HG03025 (cell line): ENCODE measurements around the gene HRH1.
"Not testable (repeated sequence)": the region's sequence is repeated elsewhere in the genome, so short reads cannot be mapped to it uniquely, and the experiment has no call there.

Experiments
- ATAC-seq: cut with Tn5 transposase; IDR thresholded peaks from one replicate; pipeline ENCODE4 v1.9.1; 2021; ENCODE audit warnings: mild to moderate bottlenecking, moderate library complexity; ENCODE audit not compliant: unreplicated experiment, low FRiP score

The HRH1 gene

DNA sequence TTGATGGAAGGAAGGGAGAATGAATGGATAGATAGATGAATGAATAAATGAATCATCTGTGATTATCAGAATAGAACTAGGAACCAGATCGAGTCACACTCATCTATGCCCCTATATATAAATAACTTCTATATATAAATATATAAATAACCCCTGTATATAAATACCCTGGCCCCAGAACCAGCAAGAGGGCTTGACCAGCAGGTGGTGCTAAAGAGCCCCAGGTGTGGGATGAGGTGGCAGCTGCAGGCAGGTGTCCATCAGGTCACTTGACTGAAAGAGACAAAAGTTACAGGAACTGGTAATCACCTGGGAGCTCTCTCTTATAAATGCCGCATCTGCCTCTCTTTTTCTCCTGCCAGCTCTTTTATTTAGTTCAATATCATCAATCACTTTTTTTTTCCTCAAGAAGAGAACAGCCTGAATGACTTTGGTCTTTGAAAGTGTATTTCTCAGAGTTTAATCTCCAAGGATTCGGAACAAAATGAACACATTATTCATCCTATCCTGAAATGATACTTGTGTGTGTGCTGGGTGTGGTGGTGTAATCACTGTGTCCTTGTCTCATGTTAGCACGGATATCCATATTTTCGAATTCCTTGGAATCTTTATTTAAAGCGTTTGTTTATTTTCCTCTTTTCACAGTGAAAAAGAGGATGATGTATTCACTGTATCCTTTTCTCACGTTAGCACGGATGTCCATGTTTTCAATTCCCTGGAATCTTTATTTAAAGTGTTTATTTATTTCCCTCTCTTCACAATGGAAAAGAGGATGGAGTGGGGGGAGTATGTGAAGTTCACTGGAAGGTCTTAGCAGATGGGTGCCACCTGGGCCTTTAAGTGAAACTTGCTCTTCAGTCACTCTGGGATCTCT, 82.5 kb downstream of the HRH1 start:
- ATAC-seq, result no peak

DNA sequence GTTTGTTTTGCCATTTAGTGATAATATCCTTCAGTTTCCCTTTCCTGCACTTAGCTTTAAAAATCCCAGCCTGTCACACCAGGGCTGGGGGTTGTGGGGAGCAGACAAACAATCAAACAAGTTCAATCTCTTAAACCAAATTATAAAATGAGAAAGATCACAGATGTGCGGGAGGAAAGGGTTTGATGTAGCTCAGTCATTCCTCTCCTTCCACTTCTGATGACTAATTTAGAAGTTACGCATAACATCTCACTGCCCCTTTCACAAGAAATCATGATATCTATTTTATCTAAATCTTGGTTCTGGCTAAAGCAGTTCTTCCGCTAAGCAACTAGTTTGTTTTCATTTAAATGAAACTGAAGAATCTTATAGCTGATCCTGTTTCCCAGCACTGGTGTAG, 83.8 kb downstream of the HRH1 start:
- no peak for ATAC-seq

GRCh38 chr3:11238880-11239279, 84.6 kb downstream of the HRH1 start:
- ATAC-seq, result no peak

- no peak for ATAC-seq
Measured at GRCh38 chr3:11239796-11240195, 85.5 kb downstream of the HRH1 start.

- ATAC-seq, result no peak
Measured at GRCh38 chr3:11240496-11240895, 86.2 kb downstream of the HRH1 start.

DNA sequence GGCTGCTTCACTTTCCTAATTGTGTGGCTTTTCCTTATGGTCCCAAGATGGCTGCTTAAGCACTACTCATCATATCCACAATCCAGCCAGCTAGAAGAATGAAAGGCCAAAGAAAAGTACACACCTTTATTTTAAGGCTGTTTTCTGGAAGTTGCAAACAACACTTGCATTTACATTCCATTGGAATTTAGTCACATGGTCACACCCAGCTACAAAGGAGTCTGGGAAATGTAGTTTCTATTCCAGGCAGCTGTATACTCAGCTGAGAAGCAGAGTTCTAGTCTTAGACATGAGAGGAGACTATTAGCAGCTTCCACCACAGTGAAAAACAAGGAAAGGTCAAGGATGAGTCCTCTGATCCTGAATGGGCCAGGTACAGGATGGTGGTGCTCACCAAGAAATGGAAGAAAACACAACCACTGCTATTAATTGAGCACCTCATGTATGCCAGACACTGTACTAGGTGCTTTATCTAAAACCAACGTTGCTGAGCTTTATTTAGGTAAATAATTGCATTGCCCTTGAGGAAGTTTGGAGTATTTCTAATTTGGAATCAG, 89.9 kb downstream of the HRH1 start:
- ATAC-seq, result no peak

GRCh38 chr3:11245276-11245675, 91.0 kb downstream of the HRH1 start:
- no peak for ATAC-seq

DNA sequence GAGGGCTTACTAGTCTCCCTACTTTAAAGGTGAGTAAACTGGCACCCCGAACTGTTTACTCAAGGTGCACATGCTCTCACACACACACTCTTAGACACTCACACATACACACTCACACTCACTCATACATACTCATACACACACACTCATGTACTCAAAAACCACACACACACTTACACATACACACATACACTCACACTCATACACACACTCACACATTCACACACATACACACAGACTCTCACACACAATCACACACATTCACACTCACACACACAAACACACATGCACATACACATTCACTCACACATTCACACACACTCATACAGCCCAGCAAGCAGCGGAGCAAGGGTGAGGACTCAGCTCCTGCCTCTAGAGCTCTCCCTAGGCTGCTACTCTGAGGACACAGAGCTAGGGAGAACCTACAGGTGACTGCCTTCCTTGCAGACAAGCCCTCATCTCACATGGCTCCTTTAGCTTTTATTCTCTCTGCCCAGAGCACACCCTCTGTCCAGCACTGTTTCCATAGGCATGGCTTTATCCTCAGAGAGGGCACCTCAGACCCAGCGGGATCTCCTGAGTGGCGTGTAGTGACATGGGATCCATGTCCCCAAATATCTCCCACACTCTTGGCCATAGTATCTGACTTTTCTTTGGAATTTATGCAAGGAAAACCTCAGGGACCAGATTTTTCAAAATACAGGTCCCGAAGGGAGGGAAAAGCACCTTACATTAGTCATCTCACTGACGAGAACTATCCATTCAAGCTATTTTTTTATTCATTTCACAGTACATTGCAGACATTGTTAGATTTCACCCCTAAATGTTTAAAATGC, 91.8 kb downstream of the HRH1 start:
- ATAC-seq, result no peak

- ATAC-seq, result no peak
Measured at GRCh38 chr3:11246663-11246970, 92.3 kb downstream of the HRH1 start.

GRCh38 chr3:11247362-11247761, 93.1 kb downstream of the HRH1 start:
- no peak for ATAC-seq

DNA sequence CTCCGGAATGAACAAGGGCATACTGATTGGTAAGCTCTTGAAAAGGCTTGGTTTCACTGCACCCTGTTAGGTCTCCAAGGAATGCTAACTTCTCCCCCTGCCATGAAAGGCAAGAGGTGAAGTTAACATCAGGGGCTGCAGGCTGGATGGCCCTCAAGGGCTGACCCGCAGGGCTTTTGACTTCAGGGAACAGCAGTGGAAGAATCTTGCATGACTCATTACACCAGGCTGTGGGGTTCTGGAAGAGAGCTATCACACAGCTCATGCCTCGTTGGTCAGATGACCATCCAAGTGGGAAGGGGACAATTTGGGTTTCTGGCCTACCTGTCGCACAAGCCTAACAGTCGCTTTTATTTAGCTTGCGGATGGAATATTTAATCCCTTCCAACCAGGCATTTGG, 94.3 kb downstream of the HRH1 start:
- no peak for ATAC-seq

GRCh38 chr3:11250902-11251806, 96.9 kb downstream of the HRH1 start:
- no peak for ATAC-seq

DNA sequence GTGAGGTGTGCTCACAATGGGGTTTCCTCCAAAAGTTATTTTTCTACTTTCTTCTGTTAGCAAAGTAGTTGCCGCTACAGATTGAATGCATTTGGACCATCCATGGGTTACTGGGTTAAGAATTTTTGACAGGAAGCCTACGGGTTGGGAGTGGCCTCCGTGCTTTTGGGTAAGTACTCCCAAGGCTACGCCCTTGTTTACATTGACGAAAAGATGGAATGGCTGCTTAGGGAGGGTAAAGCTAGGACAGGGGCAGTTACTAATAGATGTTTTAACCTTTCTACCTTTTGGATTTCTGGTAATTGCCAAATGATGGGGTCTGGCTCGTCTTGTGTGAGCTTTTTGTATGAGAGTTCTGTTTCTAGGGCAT, 97.5 kb downstream of the HRH1 start:
- no peak for ATAC-seq

- ATAC-seq, result no peak
Measured at GRCh38 chr3:11254876-11255275, 100.6 kb downstream of the HRH1 start.

DNA sequence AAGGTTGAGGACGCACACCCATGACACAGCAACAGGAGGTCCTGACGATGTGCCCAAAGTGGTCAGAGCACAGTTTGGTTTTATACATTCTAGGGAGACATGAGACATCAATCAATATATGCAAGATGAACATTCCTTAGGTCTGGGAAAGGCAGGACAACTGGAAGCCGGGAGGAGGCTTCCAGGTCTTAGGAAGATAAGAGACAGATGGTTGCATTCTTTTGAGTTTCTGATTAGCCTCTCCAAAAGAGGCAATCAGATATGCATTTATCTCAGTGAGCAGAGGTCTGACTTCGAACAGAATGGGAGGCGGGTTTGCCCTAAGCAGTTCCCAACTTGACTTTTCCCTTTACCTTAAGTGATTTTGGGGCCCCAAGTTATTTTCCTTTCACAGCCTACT, 101.2 kb downstream of the HRH1 start:
- not testable (repeated sequence) for ATAC-seq

DNA sequence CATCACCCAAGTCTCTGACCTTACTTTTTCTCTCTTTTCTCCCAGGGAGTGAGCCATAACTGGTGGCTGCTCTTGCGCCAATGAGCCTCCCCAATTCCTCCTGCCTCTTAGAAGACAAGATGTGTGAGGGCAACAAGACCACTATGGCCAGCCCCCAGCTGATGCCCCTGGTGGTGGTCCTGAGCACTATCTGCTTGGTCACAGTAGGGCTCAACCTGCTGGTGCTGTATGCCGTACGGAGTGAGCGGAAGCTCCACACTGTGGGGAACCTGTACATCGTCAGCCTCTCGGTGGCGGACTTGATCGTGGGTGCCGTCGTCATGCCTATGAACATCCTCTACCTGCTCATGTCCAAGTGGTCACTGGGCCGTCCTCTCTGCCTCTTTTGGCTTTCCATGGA, 104.7 kb downstream of the HRH1 start:
- ATAC-seq, result no peak

GRCh38 chr3:11260460-11260859, 106.2 kb downstream of the HRH1 start:
- no peak for ATAC-seq

- ATAC-seq, result no peak
Measured at GRCh38 chr3:11269007-11269406, 114.7 kb downstream of the HRH1 start.

- peak; percentile 91 for ATAC-seq
Measured at GRCh38 chr3:11271986-11272904, 118.0 kb downstream of the HRH1 start, which contains the start of gene ATG7. TSS of gene ATG7 (plus strand) at chr3:11272397. CDS start at chr3:11298696, 26,299 bp downstream.
